Transverse colon (tissue), 3 donors: ENCODE measurements around the gene RHCG.

Experiments used
- CTCF ChIP-seq, 5 experiments: fragments of 200-600 bp in 3 of 5; fragments of 450-650 bp in 2 of 5; sonication (generic) in 3 of 5; IDR thresholded peaks; 1 replicate in 2 of 5; 2 replicates in 3 of 5; pipeline ENCODE4 v1.5.1; 2016 to 2017; ENCODE audit warnings: antibody characterized with exemption in 5 of 5, inconsistent platforms in 3 of 5, mild to moderate bottlenecking in 2 of 5, moderate library complexity in 1 of 5
- POLR2A ChIP-seq: fragments of 450-650 bp; IDR thresholded peaks from one replicate; pipeline ENCODE4 v1.6.1; 2016; ENCODE audit warnings: antibody characterized with exemption, mild to moderate bottlenecking, moderate library complexity

- TF ChIP-seq POLR2A (no peak), CTCF (IDR thresholded peaks at IDR 0.05) (no peak)
Measured at GRCh38 chr15:89423981-89424380, 72.4 kb downstream of the RHCG start.
